ENCODE measurements around the gene SORCS2.

Gene SORCS2

DNA sequence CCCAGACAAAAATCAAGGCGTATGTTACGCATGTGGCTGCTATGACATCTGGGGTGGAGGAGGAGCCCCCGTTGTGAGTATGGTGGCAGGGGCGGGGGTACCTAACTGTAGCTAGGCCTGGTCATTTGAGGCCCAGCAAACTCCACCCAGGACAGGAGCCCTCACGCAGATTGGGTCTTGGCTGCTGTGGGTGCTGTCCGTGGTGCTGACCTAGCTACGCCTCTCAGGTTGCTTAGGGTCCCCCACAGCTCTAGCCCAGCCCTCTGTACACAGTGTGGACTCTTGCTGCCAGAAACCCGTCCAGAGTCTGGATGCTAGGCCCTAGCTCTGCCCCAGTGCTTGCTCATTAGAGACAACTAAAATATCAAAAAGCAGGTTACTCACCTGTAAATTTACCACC is 389.1 kb downstream of the SORCS2 start:
- Histone ChIP-seq H3K27me3 (ENCODE audit: control insufficient read depth, insufficient read depth, low read length) (no peaks in the 10 kb centered on the region), H3K27ac (ENCODE audit: low read depth, low read length) (no peak overlapping the region), H3K4me3 (ENCODE audit: low read depth, low read length) (no peak overlapping the region), H3K9me3 (ENCODE audit: control insufficient read depth, insufficient read depth, low read length) (peaks cover 26% of the 10 kb centered on the region), H3K9ac (ENCODE audit: low read depth, low read length) (no peak overlapping the region), H3K4me1 (ENCODE audit: control insufficient read depth, insufficient read depth, low read length) (no peaks in the 10 kb centered on the region), H3K36me3 (ENCODE audit: control insufficient read depth, insufficient read depth, low read length) (no peaks in the 10 kb centered on the region)

DNA sequence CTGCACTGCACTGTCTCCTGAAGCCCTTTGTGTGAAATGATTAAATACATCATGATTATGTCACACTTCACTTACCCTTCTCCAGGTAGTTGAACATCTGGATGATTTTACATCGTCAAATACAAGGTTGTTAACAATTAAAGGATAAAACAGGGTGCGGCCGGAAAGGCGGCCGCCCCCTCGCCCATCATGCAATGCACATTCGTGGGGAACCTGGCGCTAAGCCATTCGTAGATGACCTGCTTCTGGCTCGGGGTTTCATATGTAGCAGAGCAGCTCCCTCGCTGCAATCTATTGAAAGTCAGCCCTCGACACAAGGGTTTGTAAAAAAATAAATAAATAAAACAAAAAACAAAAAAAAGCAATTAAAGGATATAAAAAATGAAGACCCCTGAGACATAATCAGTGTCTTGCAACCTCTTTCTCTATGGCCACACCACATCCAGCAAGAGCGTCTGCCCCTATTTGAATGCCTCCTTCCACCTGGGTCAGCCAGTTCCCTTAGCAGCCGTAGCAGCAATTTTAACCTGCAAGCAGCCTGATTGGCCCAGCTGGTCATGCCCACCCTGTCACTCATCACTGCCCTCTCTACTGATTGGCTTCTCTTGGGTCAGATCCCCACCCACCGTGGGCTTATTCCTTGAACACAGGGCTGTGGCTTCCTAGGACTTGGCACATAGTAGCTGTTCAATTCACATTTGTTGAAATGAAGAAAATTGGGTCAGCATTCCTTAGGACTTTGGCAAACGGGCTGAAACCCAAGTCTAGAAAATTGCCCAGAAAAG is 390.2 kb downstream of the SORCS2 start:
- Histone ChIP-seq H3K27me3 (ENCODE audit: control insufficient read depth, insufficient read depth, low read length) (no peaks in the 10 kb centered on the region), H3K27ac (ENCODE audit: low read depth, low read length) (no peak overlapping the region), H3K9me3 (ENCODE audit: control insufficient read depth, insufficient read depth, low read length) (peaks cover 18% of the 10 kb centered on the region), H3K4me3 (ENCODE audit: low read depth, low read length) (no peak overlapping the region), H3K9ac (ENCODE audit: low read depth, low read length) (no peak overlapping the region), H3K4me1 (ENCODE audit: control insufficient read depth, insufficient read depth, low read length) (no peaks in the 10 kb centered on the region), H3K36me3 (ENCODE audit: control insufficient read depth, insufficient read depth, low read length) (no peaks in the 10 kb centered on the region)

DNA sequence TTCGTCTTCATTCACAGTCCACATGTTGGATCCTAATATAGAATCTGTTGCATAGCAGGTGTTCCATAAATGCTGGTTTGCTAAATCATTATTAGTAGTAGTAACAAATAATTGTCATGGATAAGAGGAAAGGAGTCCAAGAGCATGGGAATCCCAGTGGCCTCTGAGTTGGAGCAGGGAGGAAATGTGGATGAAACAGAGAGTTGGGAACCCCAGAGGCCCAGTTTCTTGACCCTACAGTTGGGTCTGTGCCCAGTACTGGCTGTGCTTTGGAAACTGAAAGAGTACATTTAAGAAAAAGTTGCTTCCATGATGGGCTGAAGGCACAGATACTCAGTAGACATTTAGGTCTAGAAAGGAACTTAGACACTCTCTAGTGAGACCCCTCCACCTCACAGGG is 391.8 kb downstream of the SORCS2 start:
- H3K9me3 ChIP-seq (ENCODE audit: control insufficient read depth, insufficient read depth, low read length) = 0 out of 2 replicates have a peak, but pooled peaks cover 3% of the 10 kb centered on the region
- no peaks in the 10 kb centered on the region for H3K36me3 ChIP-seq (ENCODE audit: control insufficient read depth, insufficient read depth, low read length)
- H3K27me3 ChIP-seq (ENCODE audit: control insufficient read depth, insufficient read depth, low read length) = no peaks in the 10 kb centered on the region
- H3K27ac ChIP-seq (ENCODE audit: low read depth, low read length) = no peak overlapping the region
- H3K4me3 ChIP-seq (ENCODE audit: low read depth, low read length) = no peak overlapping the region
- no peaks in the 10 kb centered on the region for H3K4me1 ChIP-seq (ENCODE audit: control insufficient read depth, insufficient read depth, low read length)
- H3K9ac ChIP-seq (ENCODE audit: low read depth, low read length) = no peak overlapping the region

GRCh38 chr4:7584606-7585159 is 392.3 kb downstream of the SORCS2 start:
- H3K27me3 ChIP-seq (ENCODE audit: control insufficient read depth, insufficient read depth, low read length) = no peaks in the 10 kb centered on the region
- no peak overlapping the region for H3K4me3 ChIP-seq (ENCODE audit: low read depth, low read length)
- no peak overlapping the region for H3K27ac ChIP-seq (ENCODE audit: low read depth, low read length)
- no peak overlapping the region for H3K9ac ChIP-seq (ENCODE audit: low read depth, low read length)
- no peaks in the 10 kb centered on the region for H3K9me3 ChIP-seq (ENCODE audit: control insufficient read depth, insufficient read depth, low read length)
- no peaks in the 10 kb centered on the region for H3K36me3 ChIP-seq (ENCODE audit: control insufficient read depth, insufficient read depth, low read length)
- no peaks in the 10 kb centered on the region for H3K4me1 ChIP-seq (ENCODE audit: control insufficient read depth, insufficient read depth, low read length)

GRCh38 chr4:7585768-7586167 is 393.4 kb downstream of the SORCS2 start:
- H3K27me3 ChIP-seq (ENCODE audit: control insufficient read depth, insufficient read depth, low read length) = no peaks in the 10 kb centered on the region
- no peaks in the 10 kb centered on the region for H3K9me3 ChIP-seq (ENCODE audit: control insufficient read depth, insufficient read depth, low read length)
- no peak overlapping the region for H3K27ac ChIP-seq (ENCODE audit: low read depth, low read length)
- H3K36me3 ChIP-seq (ENCODE audit: control insufficient read depth, insufficient read depth, low read length) = no peaks in the 10 kb centered on the region
- H3K4me3 ChIP-seq (ENCODE audit: low read depth, low read length) = no peak overlapping the region
- H3K4me1 ChIP-seq (ENCODE audit: control insufficient read depth, insufficient read depth, low read length) = no peaks in the 10 kb centered on the region
- no peak overlapping the region for H3K9ac ChIP-seq (ENCODE audit: low read depth, low read length)

- no peak overlapping the region for H3K27ac ChIP-seq (ENCODE audit: low read depth, low read length)
- H3K4me3 ChIP-seq (ENCODE audit: low read depth, low read length) = no peak overlapping the region
- no peaks in the 10 kb centered on the region for H3K27me3 ChIP-seq (ENCODE audit: control insufficient read depth, insufficient read depth, low read length)
- H3K4me1 ChIP-seq (ENCODE audit: control insufficient read depth, insufficient read depth, low read length) = no peaks in the 10 kb centered on the region
- no peak overlapping the region for H3K9ac ChIP-seq (ENCODE audit: low read depth, low read length)
- no peaks in the 10 kb centered on the region for H3K9me3 ChIP-seq (ENCODE audit: control insufficient read depth, insufficient read depth, low read length)
- no peaks in the 10 kb centered on the region for H3K36me3 ChIP-seq (ENCODE audit: control insufficient read depth, insufficient read depth, low read length)
These were observed 395.4 kb downstream of the SORCS2 start for GRCh38 chr4:7587433-7588405.

DNA sequence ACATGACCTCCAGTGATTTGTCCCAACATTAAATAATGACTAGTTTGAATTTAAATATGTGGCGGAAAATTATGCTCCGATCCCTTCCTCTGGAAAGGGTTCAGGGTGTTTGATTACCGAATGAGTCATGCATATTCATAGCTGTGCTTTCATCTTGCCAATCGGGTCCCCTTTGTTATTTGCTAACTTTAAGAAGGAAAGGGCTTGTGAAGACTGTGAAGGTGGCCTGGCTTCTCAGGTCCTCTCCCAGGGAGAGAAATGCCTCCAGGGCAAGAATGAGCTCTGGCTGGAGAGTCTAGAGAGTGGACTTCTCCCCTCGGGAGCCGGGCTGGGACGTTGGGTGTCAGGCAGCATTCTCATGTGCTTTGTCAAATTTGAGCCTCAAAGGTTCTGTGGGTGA is 397.9 kb downstream of the SORCS2 start:
- Histone ChIP-seq H3K9me3 (ENCODE audit: control insufficient read depth, insufficient read depth, low read length) (no peaks in the 10 kb centered on the region), H3K27me3 (ENCODE audit: control insufficient read depth, insufficient read depth, low read length) (no peaks in the 10 kb centered on the region), H3K9ac (ENCODE audit: low read depth, low read length) (no peak overlapping the region), H3K27ac (ENCODE audit: low read depth, low read length) (no peak overlapping the region), H3K36me3 (ENCODE audit: control insufficient read depth, insufficient read depth, low read length) (no peaks in the 10 kb centered on the region), H3K4me1 (ENCODE audit: control insufficient read depth, insufficient read depth, low read length) (no peaks in the 10 kb centered on the region), H3K4me3 (ENCODE audit: low read depth, low read length) (no peak overlapping the region)

DNA sequence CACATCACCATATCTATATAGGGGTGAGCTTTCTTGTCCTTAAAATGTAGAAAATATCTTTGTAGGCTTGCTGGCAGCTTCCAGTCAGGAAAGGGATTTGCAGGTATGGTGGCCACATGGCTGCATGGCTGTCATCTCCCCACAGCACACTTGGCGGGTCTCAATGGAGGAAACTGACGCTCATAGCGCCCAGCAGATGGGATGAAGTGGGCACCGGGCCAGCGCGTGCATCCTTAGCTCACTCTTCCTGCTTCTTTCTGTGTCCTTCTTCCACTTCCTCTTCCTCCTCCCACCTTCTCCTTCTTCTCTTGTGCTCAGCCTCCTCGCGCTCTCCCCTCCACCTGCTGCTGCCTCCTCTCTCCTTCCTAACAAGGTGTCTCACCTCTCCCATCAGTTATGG is 398.6 kb downstream of the SORCS2 start:
- Histone ChIP-seq H3K27me3 (ENCODE audit: control insufficient read depth, insufficient read depth, low read length) (no peaks in the 10 kb centered on the region), H3K4me1 (ENCODE audit: control insufficient read depth, insufficient read depth, low read length) (peaks cover 4% of the 10 kb centered on the region; the same call in 1 of the 2 replicates), H3K9me3 (ENCODE audit: control insufficient read depth, insufficient read depth, low read length) (no peaks in the 10 kb centered on the region), H3K36me3 (ENCODE audit: control insufficient read depth, insufficient read depth, low read length) (no peaks in the 10 kb centered on the region), H3K27ac (ENCODE audit: low read depth, low read length) (no peak overlapping the region), H3K4me3 (ENCODE audit: low read depth, low read length) (no peak overlapping the region), H3K9ac (ENCODE audit: low read depth, low read length) (no peak overlapping the region)

DNA sequence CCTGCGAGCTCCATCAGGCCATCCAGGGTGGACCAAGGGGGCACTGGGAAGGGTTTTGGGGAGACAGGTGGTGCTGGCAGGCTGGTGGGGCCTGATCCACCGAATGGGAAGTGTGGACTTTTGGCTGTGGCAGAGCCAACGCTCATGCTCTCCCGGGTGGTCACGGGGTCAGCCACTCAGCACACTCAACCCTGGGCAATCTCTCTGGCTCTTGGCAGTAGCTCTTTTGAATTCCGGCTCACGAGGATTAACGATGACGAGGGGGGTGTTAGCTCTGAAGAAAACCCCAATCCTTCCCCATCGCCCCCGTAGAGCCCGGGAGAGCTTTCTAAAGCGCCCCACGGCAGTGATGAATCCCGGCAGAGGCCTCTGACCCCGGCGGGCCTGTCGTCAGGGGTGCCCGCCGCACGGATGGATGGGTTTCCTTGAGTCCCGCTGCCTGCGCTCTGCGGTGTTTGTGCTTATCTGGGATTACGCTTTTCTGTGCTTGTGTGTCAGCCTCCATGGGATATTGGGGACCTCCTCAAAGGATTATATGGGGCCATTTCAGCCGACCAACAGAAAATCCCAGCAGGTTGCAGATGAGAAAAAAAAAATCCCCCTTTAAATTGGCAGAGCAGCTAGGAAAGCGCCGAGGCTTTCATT is 399.2 kb downstream of the SORCS2 start:
- Histone ChIP-seq H3K9ac (ENCODE audit: low read depth, low read length) (no peak overlapping the region), H3K4me3 (ENCODE audit: low read depth, low read length) (no peak overlapping the region), H3K27me3 (ENCODE audit: control insufficient read depth, insufficient read depth, low read length) (no peaks in the 10 kb centered on the region), H3K9me3 (ENCODE audit: control insufficient read depth, insufficient read depth, low read length) (no peaks in the 10 kb centered on the region), H3K36me3 (ENCODE audit: control insufficient read depth, insufficient read depth, low read length) (no peaks in the 10 kb centered on the region), H3K27ac (ENCODE audit: low read depth, low read length) (no peak overlapping the region), H3K4me1 (ENCODE audit: control insufficient read depth, insufficient read depth, low read length) (peaks cover 9% of the 10 kb centered on the region)

DNA sequence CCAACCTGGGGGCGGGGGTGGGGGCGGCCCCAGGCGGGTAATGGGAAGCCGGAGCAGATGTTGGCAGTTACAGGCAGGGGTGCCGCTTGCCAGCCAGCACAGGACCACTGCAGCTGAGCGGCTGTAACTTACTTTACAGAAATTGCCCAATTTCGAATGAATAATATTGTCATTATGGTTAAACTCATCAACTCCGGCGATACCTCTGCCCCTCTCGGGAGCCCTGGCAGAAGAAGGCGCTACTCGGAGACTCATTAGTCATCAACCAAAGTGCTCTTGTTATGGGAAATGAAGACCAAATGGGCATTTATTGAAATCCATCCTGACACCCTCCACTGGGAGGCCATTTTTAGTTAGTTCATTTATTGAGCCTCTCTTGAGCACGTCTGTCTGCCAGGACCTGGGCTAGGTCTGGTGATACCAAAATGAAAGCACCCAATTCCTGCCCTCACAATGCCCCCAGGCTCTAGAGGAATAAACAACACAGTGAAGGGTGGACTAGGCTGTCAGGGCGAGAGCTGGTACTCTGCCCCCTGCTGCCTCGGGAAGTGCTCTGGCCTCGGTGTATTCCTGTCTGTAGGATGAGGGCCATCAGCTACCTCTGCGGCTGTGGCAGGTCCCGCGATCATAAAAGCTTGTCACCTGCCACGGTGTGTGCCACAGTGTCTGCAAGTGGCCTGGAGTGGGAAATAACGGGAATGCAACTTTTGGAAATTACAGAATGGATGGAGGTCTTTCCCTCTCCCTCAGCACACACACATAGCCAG is 401.5 kb downstream of the SORCS2 start:
- no peak overlapping the region for H3K9ac ChIP-seq (ENCODE audit: low read depth, low read length)
- no peaks in the 10 kb centered on the region for H3K27me3 ChIP-seq (ENCODE audit: control insufficient read depth, insufficient read depth, low read length)
- no peaks in the 10 kb centered on the region for H3K36me3 ChIP-seq (ENCODE audit: control insufficient read depth, insufficient read depth, low read length)
- H3K27ac ChIP-seq (ENCODE audit: low read depth, low read length) = no peak overlapping the region
- H3K4me3 ChIP-seq (ENCODE audit: low read depth, low read length) = no peak overlapping the region
- H3K9me3 ChIP-seq (ENCODE audit: control insufficient read depth, insufficient read depth, low read length) = no peaks in the 10 kb centered on the region
- H3K4me1 ChIP-seq (ENCODE audit: control insufficient read depth, insufficient read depth, low read length) = peaks cover 12% of the 10 kb centered on the region

Measured in HUES48 (cell line).